ENCODE results near the gene LAIR2. TPM values are rescaled to one million over a fixed set of nuclear protein-coding genes. Genes with fewer than 3 reads are reported as not detected.

LAIR2 gene
- polyA plus RNA-seq, 3 donors = 0.38 TPM; not detected in 2

DNA sequence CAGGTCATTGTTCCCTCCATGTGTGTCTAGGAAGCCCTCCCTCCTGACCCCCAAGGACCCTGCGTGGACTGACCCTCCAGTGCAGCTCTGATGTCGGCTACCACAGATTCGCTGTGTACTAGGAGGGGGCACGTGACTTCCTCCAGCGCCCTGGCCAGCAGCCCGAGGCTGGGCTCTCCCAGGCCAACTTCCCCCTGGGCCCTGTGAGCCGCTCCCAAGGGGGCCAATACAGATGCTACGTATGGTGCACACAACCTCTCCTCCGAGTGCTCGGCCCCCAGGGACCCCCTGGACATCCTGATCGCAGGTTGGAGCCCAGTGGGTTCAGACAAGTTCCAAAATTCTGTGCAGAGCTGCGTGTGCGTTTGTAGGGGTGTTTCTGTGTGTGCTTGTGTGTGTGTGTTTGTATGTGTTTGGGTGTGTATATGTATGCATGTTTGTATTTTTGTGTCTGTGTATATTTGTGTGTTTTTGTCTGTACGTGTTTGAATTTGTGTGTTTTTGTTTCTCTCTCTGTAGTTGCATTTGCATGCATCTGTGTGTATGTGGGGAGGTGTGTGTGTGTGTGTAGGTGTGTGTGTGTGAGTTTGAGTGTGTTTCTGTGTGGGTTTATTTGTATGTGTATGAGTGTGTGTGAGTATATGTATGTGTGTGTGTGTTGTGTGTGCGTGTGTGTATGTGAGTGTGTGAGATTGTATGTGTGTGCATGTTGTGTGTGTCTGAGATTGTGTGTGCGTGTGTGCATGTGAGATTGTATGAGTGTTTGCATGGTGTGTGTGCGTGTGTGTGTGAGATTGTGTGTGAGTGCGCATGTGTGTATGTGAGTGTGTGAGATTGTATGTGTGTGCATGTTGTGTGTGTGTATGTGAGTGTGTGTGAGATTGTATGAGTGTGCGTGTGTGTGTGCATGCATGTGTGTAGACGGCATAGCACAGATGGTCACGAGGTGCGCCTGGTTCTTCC is 49.6 kb downstream of the LAIR2 start:
- H3K4me1 ChIP-seq (ENCODE audit: control insufficient read depth in 1 of 2, insufficient read depth in 2 of 2, low read length in 2 of 2) = peaks cover 12% of the 10 kb centered on the region in 2 donors
- no peaks in the 10 kb centered on the region for H3K79me2 ChIP-seq (ENCODE audit: insufficient read depth, low read length)
- no peaks in the 10 kb centered on the region for H4K20me1 ChIP-seq (ENCODE audit: insufficient read depth, low read length)
- H3K27ac ChIP-seq (ENCODE audit: low read depth in 1 of 2, low read length in 2 of 2) = no peak overlapping the region
- peak overlapping the region in 1 of 7 donors; percentile 18 for H3K27ac Mint-ChIP-seq
- intact Hi-C loops (cut with micrococcal nuclease) = no loop called here
- peak overlapping the region; percentile 7 to 32 for H3K4me3 Mint-ChIP-seq
- H2AFZ ChIP-seq (ENCODE audit: insufficient read depth, low read depth, low read length, poor library complexity, severe bottlenecking) = no peak overlapping the region
- TF ChIP-seq, protein P1, sequence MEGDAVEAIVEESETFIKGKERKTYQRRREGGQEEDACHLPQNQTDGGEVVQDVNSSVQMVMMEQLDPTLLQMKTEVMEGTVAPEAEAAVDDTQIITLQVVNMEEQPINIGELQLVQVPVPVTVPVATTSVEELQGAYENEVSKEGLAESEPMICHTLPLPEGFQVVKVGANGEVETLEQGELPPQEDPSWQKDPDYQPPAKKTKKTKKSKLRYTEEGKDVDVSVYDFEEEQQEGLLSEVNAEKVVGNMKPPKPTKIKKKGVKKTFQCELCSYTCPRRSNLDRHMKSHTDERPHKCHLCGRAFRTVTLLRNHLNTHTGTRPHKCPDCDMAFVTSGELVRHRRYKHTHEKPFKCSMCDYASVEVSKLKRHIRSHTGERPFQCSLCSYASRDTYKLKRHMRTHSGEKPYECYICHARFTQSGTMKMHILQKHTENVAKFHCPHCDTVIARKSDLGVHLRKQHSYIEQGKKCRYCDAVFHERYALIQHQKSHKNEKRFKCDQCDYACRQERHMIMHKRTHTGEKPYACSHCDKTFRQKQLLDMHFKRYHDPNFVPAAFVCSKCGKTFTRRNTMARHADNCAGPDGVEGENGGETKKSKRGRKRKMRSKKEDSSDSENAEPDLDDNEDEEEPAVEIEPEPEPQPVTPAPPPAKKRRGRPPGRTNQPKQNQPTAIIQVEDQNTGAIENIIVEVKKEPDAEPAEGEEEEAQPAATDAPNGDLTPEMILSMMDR (IDR thresholded peaks at IDR 0.05) = no peak
- DNase-seq = peak; percentile 35 to 58 (median 50)
- no peaks in the 10 kb centered on the region for H3K36me3 Mint-ChIP-seq
- no peaks in the 10 kb centered on the region for H3K9me3 Mint-ChIP-seq
- no peaks in the 10 kb centered on the region for H3K9me3 ChIP-seq (replicated peaks in 1 of 2; ENCODE audit: control insufficient read depth in 1 of 2, insufficient read depth in 1 of 2, low read length in 2 of 2)
- H3K4me3 ChIP-seq (replicated peaks in 1 of 3; ENCODE audit: low read depth in 2 of 3, low read length in 3 of 3) = peak overlapping the region in 1 of 3 experiments; percentile 2
- 49% methylated on average over 22 of the region's 22 CpGs for WGBS (ENCODE audit: insufficient coverage)
- no peak overlapping the region for H3K9ac ChIP-seq (ENCODE audit: insufficient read depth, low read length, poor library complexity, severe bottlenecking)
- peaks cover 14 to 19% (median 18%) of the 10 kb centered on the region in 3 donors for H3K27me3 Mint-ChIP-seq (ENCODE audit: low read depth in 3 of 3)
- no peaks in the 10 kb centered on the region for H3K36me3 ChIP-seq (replicated peaks in 1 of 2; ENCODE audit: control insufficient read depth in 1 of 2, insufficient read depth in 2 of 2, low read length in 2 of 2)
- H3K4me2 ChIP-seq (replicated peaks; ENCODE audit: extremely low read depth, low read length, poor library complexity, severe bottlenecking) = peak overlapping the region; percentile 27
- peaks cover 12% of the 10 kb centered on the region for H3K4me1 Mint-ChIP-seq
- H3K27me3 ChIP-seq (ENCODE audit: control insufficient read depth in 2 of 2, insufficient read depth in 2 of 2, low read length in 2 of 2) = no peaks in the 10 kb centered on the region

DNA sequence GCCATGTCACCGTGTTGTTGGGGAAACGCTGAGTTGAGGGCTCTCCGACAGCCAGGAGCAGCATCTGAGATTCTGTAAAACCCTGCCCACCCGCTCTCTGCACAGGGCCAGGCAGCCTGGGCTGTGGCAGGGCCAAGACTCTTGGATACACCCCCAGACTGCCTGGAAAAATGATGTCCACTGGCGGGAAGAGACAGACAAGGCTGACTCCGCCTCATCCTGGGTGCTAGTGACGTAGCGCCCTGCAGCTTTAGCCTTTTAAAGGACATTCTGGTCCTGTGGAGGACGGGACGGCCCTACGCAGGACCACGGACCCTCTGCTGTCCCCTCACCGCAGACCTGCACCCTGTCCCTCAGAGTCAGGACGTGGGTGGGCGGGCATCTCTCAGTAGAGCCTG is 50.3 kb downstream of the LAIR2 start:
- Mint-ChIP-seq H3K9me3 (no peaks in the 10 kb centered on the region), H3K4me3 (peak overlapping the region in 1 of 2 donors; percentile 32), H3K27me3 (ENCODE audit: low read depth in 3 of 3) (peaks cover 13 to 19% (median 18%) of the 10 kb centered on the region in 3 donors), H3K36me3 (no peaks in the 10 kb centered on the region), H3K27ac (no peak overlapping the region), H3K4me1 (peaks cover 12% of the 10 kb centered on the region)
- no peak overlapping the region for H3K4me3 ChIP-seq (replicated peaks in 1 of 3; ENCODE audit: low read depth in 2 of 3, low read length in 3 of 3)
- no peaks in the 10 kb centered on the region for H3K36me3 ChIP-seq (replicated peaks in 1 of 2; ENCODE audit: control insufficient read depth in 1 of 2, insufficient read depth in 2 of 2, low read length in 2 of 2)
- H3K4me1 ChIP-seq (ENCODE audit: control insufficient read depth in 1 of 2, insufficient read depth in 2 of 2, low read length in 2 of 2) = peaks cover 12% of the 10 kb centered on the region in 2 donors
- no peak for DNase-seq
- no peaks in the 10 kb centered on the region for H3K27me3 ChIP-seq (ENCODE audit: control insufficient read depth in 2 of 2, insufficient read depth in 2 of 2, low read length in 2 of 2)
- H3K4me2 ChIP-seq (replicated peaks; ENCODE audit: extremely low read depth, low read length, poor library complexity, severe bottlenecking) = no peak overlapping the region
- no peaks in the 10 kb centered on the region for H3K79me2 ChIP-seq (ENCODE audit: insufficient read depth, low read length)
- H3K27ac ChIP-seq (ENCODE audit: low read depth in 1 of 2, low read length in 2 of 2) = no peak overlapping the region
- no peak overlapping the region for H3K9ac ChIP-seq (ENCODE audit: insufficient read depth, low read length, poor library complexity, severe bottlenecking)
- no peaks in the 10 kb centered on the region for H4K20me1 ChIP-seq (ENCODE audit: insufficient read depth, low read length)
- no peak overlapping the region for H2AFZ ChIP-seq (ENCODE audit: insufficient read depth, low read depth, low read length, poor library complexity, severe bottlenecking)
- 98% methylated on average over 15 of the region's 15 CpGs for whole genome bisulfite sequencing (ENCODE audit: insufficient coverage)
- H3K9me3 ChIP-seq (replicated peaks in 1 of 2; ENCODE audit: control insufficient read depth in 1 of 2, insufficient read depth in 1 of 2, low read length in 2 of 2) = no peaks in the 10 kb centered on the region
- TF ChIP-seq, protein P1 (IDR thresholded peaks at IDR 0.05) = no peak
- intact Hi-C loops (cut with micrococcal nuclease) = no loop called here
